Measurements from ENCODE around the gene TXNL4A.

The TXNL4A gene

GRCh38 chr18:79991494-79991893, 3.1 kb upstream of the TXNL4A start:
- no peak for DNase-seq

- no peak for DNase-seq
Observed at GRCh38 chr18:79989195-79989497, 783 bp upstream of the TXNL4A start.

- no peak for DNase-seq
Observed at GRCh38 chr18:79988071-79988450, 302 bp downstream of the TXNL4A start.

- no peak for DNase-seq
Observed at GRCh38 chr18:79987566-79987965, 797 bp downstream of the TXNL4A start.

GRCh38 chr18:79986726-79987125, 1.6 kb downstream of the TXNL4A start:
- no peak for DNase-seq

- DNase-seq, result no peak
Observed at GRCh38 chr18:79985172-79985571, 3.2 kb downstream of the TXNL4A start.

- DNase-seq, result no peak
Observed at GRCh38 chr18:79983793-79984192, 4.6 kb downstream of the TXNL4A start.

GRCh38 chr18:79983253-79983652, 5.1 kb downstream of the TXNL4A start:
- no peak for DNase-seq

- no peak for DNase-seq
Observed at GRCh38 chr18:79982736-79983135, 5.6 kb downstream of the TXNL4A start.

GRCh38 chr18:79980585-79980984, 7.8 kb downstream of the TXNL4A start:
- DNase-seq, result no peak

- no peak for DNase-seq
Observed at GRCh38 chr18:79979843-79980242, 8.5 kb downstream of the TXNL4A start.

GRCh38 chr18:79975985-79976680, 12.2 kb downstream of the TXNL4A start:
- DNase-seq, result no peak

- no peak for DNase-seq
Observed at GRCh38 chr18:79975043-79975442, 13.3 kb downstream of the TXNL4A start.

- DNase-seq, result no peak
Observed at GRCh38 chr18:79974025-79974654, 14.2 kb downstream of the TXNL4A start.

GRCh38 chr18:79973517-79973916, 14.8 kb downstream of the TXNL4A start:
- DNase-seq, result no peak

GRCh38 chr18:79972720-79973119, 15.6 kb downstream of the TXNL4A start:
- no peak for DNase-seq

GRCh38 chr18:79971986-79972385, 16.4 kb downstream of the TXNL4A start:
- DNase-seq, result no peak

GRCh38 chr18:79971211-79971952, 17.0 kb downstream of the TXNL4A start:
- no peak for DNase-seq

GRCh38 chr18:79970419-79971133, 17.8 kb downstream of the TXNL4A start:
- DNase-seq, result no peak

- DNase-seq, result no peak
Observed at GRCh38 chr18:79965119-79965902, 23.1 kb downstream of the TXNL4A start.

- DNase-seq, result no peak
Observed at GRCh38 chr18:79964330-79965118, 23.8 kb downstream of the TXNL4A start, which contains the start of gene HSBP1L1. TSS of gene HSBP1L1 (plus strand) at chr18:79964643. CDS start at chr18:79964736, 93 bp downstream.

All from NCI-H187 treated with DMSO at 0.1 percent for 48 hours (cell line).